Neural progenitor cell (in vitro differentiated cells): Measurements from ENCODE around the gene SLC26A6. TPM values are rescaled to one million over a fixed set of nuclear protein-coding genes. Genes with fewer than 3 reads are reported as not detected.

Experiments
- DNase-seq: peaks from one replicate; pipeline ENCODE4 v3.0.0-alpha.2; 2016; ENCODE audit warnings: low spot score
- H2AFZ ChIP-seq: fragments of 200-600 bp; sonication (generic); replicated peaks from 2 replicates; pipeline ENCODE4 v1.6.1; 2016; ENCODE audit warnings: antibody characterized with exemption
- H3F3A ChIP-seq: fragments of 200-600 bp; sonication (generic); 2 replicates; pipeline ENCODE4 v1.6.1; 2016; ENCODE audit warnings: antibody characterized with exemption, low read depth
- H3K27ac ChIP-seq: fragments of 200-600 bp; sonication (generic); 2 replicates; pipeline ENCODE4 v1.5.1; 2016; ENCODE audit warnings: mild to moderate bottlenecking
- H3K27me3 ChIP-seq: fragments of 200-600 bp; sonication (generic); 2 replicates; pipeline ENCODE4 v1.6.1; 2016; ENCODE audit warnings: mild to moderate bottlenecking, moderate library complexity
- H3K36me3 ChIP-seq: fragments of 200-600 bp; sonication (generic); 2 replicates; pipeline ENCODE4 v1.5.1; 2016
- H3K4me1 ChIP-seq: fragments of 200-600 bp; sonication (generic); 2 replicates; pipeline ENCODE4 v1.6.1; 2016; ENCODE audit warnings: mixed run types
- H3K4me2 ChIP-seq: fragments of 200-600 bp; sonication (generic); 2 replicates; pipeline ENCODE4 v1.6.1; 2016
- H3K4me3 ChIP-seq: fragments of 200-600 bp; sonication (generic); 2 replicates; pipeline ENCODE4 v1.5.1; 2016
- H3K79me2 ChIP-seq: fragments of 200-600 bp; sonication (generic); 2 replicates; pipeline ENCODE4 v1.6.1; 2016; ENCODE audit warnings: low read depth
- H3K9ac ChIP-seq: fragments of 200-600 bp; sonication (generic); 2 replicates; pipeline ENCODE4 v1.6.1; 2016
- H3K9me3 ChIP-seq: fragments of 200-600 bp; sonication (generic); 2 replicates; pipeline ENCODE4 v1.5.1; 2016; ENCODE audit warnings: low read depth
- H4K20me1 ChIP-seq: fragments of 200-600 bp; sonication (generic); 2 replicates; pipeline ENCODE4 v1.6.1; 2016; ENCODE audit warnings: low read depth
- H3K27ac Mint-ChIP-seq: 3 replicates; pipeline ENCODE4 v1.8.0; 2021; ENCODE audit warnings: mixed read lengths
- H3K27me3 Mint-ChIP-seq: 2 replicates; pipeline ENCODE4 v1.8.0; 2022; ENCODE audit warnings: low read depth, mild to moderate bottlenecking, inconsistent platforms, moderate library complexity, mixed read lengths; ENCODE audit not compliant: insufficient read depth
- H3K36me3 Mint-ChIP-seq: 3 replicates; pipeline ENCODE4 v1.8.0; 2021; ENCODE audit warnings: mixed read lengths
- H3K4me1 Mint-ChIP-seq: 3 replicates; pipeline ENCODE4 v1.8.0; 2021; ENCODE audit warnings: mixed read lengths
- H3K4me3 Mint-ChIP-seq: 3 replicates; pipeline ENCODE4 v1.8.0; 2021; ENCODE audit warnings: mild to moderate bottlenecking, moderate library complexity, mixed read lengths
- H3K9me3 Mint-ChIP-seq: 3 replicates; pipeline ENCODE4 v1.8.0; 2020; ENCODE audit warnings: mixed read lengths
- EZH2 ChIP-seq: fragments of 200-600 bp; sonication (generic); IDR thresholded peaks from 2 replicates; pipeline ENCODE4 v1.6.1; 2017; ENCODE audit warnings: antibody characterized with exemption, mild to moderate bottlenecking, moderate library complexity
- EZH2phosphoT487 ChIP-seq: fragments of 200-600 bp; sonication (generic); IDR thresholded peaks from 2 replicates; pipeline ENCODE4 v1.6.1; 2017; ENCODE audit warnings: antibody characterized with exemption
- total RNA-seq: library from RNA; depleted of rRNA; stranded (reverse); fragments of >200 nt; gene quantifications from 2 replicates; pipeline ENCODE4 v1.2.3, GENCODE V29; 2015; ENCODE audit warnings: low replicate concordance
- TF ChIP-seq, protein P1 (sequence below): fragments of 200-600 bp; sonication (generic); IDR thresholded peaks from 2 replicates; pipeline ENCODE4 v1.5.1; 2017; ENCODE audit warnings: antibody characterized with exemption, mild to moderate bottlenecking

The SLC26A6 gene
- total RNA-seq, 1 donor from 2014 or later = 42.5 TPM

DNA sequence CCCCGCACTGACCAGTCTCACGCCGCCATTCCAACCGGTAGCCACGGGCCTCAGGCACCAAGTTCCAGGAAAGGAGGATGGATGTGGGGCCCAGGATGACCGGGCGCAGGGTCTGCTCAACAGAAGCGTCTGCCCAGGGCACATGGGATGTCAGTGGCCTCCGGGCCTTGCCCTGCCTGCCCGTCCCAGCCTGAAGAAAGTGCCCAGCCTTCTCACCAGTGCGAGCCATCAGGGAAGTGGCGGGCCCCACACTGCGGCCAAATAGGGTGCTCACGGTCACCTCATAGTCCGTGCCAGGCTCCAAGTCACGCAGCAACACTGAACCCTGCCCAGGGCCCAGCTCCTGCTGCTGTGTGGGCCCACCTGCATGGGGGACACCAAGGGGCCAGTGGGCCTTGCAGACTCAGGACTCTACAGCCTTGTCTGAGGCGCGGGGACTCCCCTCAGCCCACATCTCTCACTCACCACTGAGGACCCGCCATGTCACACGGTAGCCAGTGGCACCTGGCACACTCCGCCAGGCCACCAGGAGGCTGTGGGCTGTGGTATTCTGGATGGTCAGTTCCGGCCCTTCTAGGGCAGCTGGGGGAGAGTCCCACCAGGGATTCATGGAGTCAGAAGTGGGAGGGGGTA lies 43.3 kb downstream of the SLC26A6 start:
- no peaks in the 10 kb centered on the region for H4K20me1 ChIP-seq
- Mint-ChIP-seq H3K9me3 (no peaks in the 10 kb centered on the region), H3K36me3 (peaks cover 4% of the 10 kb centered on the region), H3K27ac (no peak overlapping the region), H3K4me1 (peaks cover 10% of the 10 kb centered on the region), H3K4me3 (no peak overlapping the region), H3K27me3 (peaks cover 8% of the 10 kb centered on the region)
- TF ChIP-seq EZH2phosphoT487 (no peak), EZH2 (no peak)
- TF ChIP-seq, protein P1, sequence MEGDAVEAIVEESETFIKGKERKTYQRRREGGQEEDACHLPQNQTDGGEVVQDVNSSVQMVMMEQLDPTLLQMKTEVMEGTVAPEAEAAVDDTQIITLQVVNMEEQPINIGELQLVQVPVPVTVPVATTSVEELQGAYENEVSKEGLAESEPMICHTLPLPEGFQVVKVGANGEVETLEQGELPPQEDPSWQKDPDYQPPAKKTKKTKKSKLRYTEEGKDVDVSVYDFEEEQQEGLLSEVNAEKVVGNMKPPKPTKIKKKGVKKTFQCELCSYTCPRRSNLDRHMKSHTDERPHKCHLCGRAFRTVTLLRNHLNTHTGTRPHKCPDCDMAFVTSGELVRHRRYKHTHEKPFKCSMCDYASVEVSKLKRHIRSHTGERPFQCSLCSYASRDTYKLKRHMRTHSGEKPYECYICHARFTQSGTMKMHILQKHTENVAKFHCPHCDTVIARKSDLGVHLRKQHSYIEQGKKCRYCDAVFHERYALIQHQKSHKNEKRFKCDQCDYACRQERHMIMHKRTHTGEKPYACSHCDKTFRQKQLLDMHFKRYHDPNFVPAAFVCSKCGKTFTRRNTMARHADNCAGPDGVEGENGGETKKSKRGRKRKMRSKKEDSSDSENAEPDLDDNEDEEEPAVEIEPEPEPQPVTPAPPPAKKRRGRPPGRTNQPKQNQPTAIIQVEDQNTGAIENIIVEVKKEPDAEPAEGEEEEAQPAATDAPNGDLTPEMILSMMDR = no peak
- H3K27ac ChIP-seq = no peak overlapping the region
- H3K36me3 ChIP-seq = no peaks in the 10 kb centered on the region
- no peaks in the 10 kb centered on the region for H3K9me3 ChIP-seq
- no peaks in the 10 kb centered on the region for H3K27me3 ChIP-seq
- no peak for DNase-seq
- no peaks in the 10 kb centered on the region for H3K4me1 ChIP-seq
- no peak overlapping the region for H2AFZ ChIP-seq
- H3K79me2 ChIP-seq = no peaks in the 10 kb centered on the region
- no peak overlapping the region for H3K9ac ChIP-seq
- H3K4me2 ChIP-seq = no peak overlapping the region
- H3F3A ChIP-seq = no peaks in the 10 kb centered on the region
- H3K4me3 ChIP-seq = no peak overlapping the region

DNA sequence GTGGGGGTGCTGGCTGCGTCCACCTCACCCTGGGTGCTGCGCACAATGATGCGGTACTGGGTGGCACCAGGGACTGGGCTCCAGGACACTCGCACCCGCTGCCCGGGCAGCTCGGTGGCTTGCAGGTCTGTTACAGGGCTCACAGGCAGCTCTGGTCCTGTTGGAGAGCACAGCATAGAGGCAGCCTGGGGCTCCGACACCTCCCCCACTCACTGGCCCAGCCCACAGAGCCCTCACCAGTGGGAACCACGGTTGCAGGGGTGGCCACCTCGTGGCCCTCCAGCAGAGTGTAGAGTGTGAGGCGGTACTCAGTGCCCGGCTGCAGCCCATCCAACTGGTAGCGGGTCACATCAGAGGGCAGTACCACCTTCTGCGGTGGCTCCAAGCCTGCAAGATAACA lies 43.8 kb downstream of the SLC26A6 start:
- Mint-ChIP-seq H3K27ac (no peak overlapping the region), H3K4me1 (peaks cover 10% of the 10 kb centered on the region), H3K9me3 (no peaks in the 10 kb centered on the region), H3K36me3 (peaks cover 4% of the 10 kb centered on the region), H3K27me3 (peaks cover 7% of the 10 kb centered on the region), H3K4me3 (no peak overlapping the region)
- H3K4me2 ChIP-seq = no peak overlapping the region
- H3K27ac ChIP-seq = no peak overlapping the region
- H3K27me3 ChIP-seq = no peaks in the 10 kb centered on the region
- H3K79me2 ChIP-seq = no peaks in the 10 kb centered on the region
- no peaks in the 10 kb centered on the region for H3K9me3 ChIP-seq
- H3K36me3 ChIP-seq = no peaks in the 10 kb centered on the region
- H4K20me1 ChIP-seq = no peaks in the 10 kb centered on the region
- no peak for DNase-seq
- H3K4me3 ChIP-seq = no peak overlapping the region
- no peaks in the 10 kb centered on the region for H3K4me1 ChIP-seq
- no peaks in the 10 kb centered on the region for H3F3A ChIP-seq
- TF ChIP-seq EZH2phosphoT487 (no peak), EZH2 (no peak)
- TF ChIP-seq, protein P1 = no peak
- H3K9ac ChIP-seq = no peak overlapping the region
- H2AFZ ChIP-seq = no peak overlapping the region

- no peaks in the 10 kb centered on the region for H3K79me2 ChIP-seq
- no peaks in the 10 kb centered on the region for H3K4me1 ChIP-seq
- no peaks in the 10 kb centered on the region for H3K36me3 ChIP-seq
- peaks cover 4% of the 10 kb centered on the region for H3K4me1 Mint-ChIP-seq
- H3K4me2 ChIP-seq = no peak overlapping the region
- H3K9ac ChIP-seq = no peak overlapping the region
- peaks cover 5% of the 10 kb centered on the region for H3K27me3 Mint-ChIP-seq
- no peaks in the 10 kb centered on the region for H3K36me3 Mint-ChIP-seq
- H3K9me3 Mint-ChIP-seq = no peaks in the 10 kb centered on the region
- H3K27ac ChIP-seq = no peak overlapping the region
- H3K27ac Mint-ChIP-seq = no peak overlapping the region
- no peak overlapping the region for H3K4me3 ChIP-seq
- TF ChIP-seq EZH2phosphoT487 (no peak), EZH2 (no peak)
- TF ChIP-seq, protein P1 = no peak
- DNase-seq = no peak
- H2AFZ ChIP-seq = no peak overlapping the region
- no peaks in the 10 kb centered on the region for H3F3A ChIP-seq
- no peaks in the 10 kb centered on the region for H3K27me3 ChIP-seq
- no peak overlapping the region for H3K4me3 Mint-ChIP-seq
- H3K9me3 ChIP-seq = no peaks in the 10 kb centered on the region
- H4K20me1 ChIP-seq = no peaks in the 10 kb centered on the region
Measured at GRCh38 chr3:48588230-48588629, 47.0 kb downstream of the SLC26A6 start.
